Neuronal stem cell (in vitro differentiated cells): ENCODE measurements around the gene PNLDC1. TPM values are rescaled to one million over a fixed set of nuclear protein-coding genes. Genes with fewer than 3 reads are reported as not detected.

Source experiments
- DNase-seq: peaks from one replicate; pipeline ENCODE4 v3.0.0-alpha.2; 2013; ENCODE audit warnings: low spot score
- H2AFZ ChIP-seq: one replicate; pipeline ENCODE4 v1.6.1; 2013; ENCODE audit warnings: mild to moderate bottlenecking, low read length, inconsistent platforms
- H2AK5ac ChIP-seq: 2 replicates; pipeline ENCODE4 v1.6.1; 2013; ENCODE audit warnings: low read depth, mild to moderate bottlenecking, inconsistent platforms, low read length, moderate library complexity, mixed read lengths
- H2BK120ac ChIP-seq: 2 replicates; pipeline ENCODE4 v1.6.1; 2013; ENCODE audit warnings: low read depth, mild to moderate bottlenecking, inconsistent platforms, low read length, moderate library complexity, mixed read lengths
- H2BK12ac ChIP-seq: one replicate; pipeline ENCODE4 v1.6.1; 2013; ENCODE audit warnings: low read length, inconsistent platforms
- H2BK15ac ChIP-seq: 2 replicates; pipeline ENCODE4 v1.6.1; 2013; ENCODE audit warnings: mild to moderate bottlenecking, low read length, inconsistent platforms, mixed read lengths
- H2BK5ac ChIP-seq: one replicate; pipeline ENCODE4 v1.6.1; 2013; ENCODE audit warnings: inconsistent platforms, mild to moderate bottlenecking, low read length, moderate library complexity
- H3K14ac ChIP-seq: one replicate; pipeline ENCODE4 v1.6.1; 2013; ENCODE audit warnings: low read length, inconsistent platforms
- H3K18ac ChIP-seq: 2 replicates; pipeline ENCODE4 v1.6.1; 2013; ENCODE audit warnings: low read length, inconsistent platforms
- H3K23ac ChIP-seq: 2 replicates; pipeline ENCODE4 v1.6.1; 2013; ENCODE audit warnings: low read depth, mild to moderate bottlenecking, mixed read lengths, low read length, inconsistent platforms; ENCODE audit not compliant: poor library complexity
- H3K27ac ChIP-seq: replicated peaks from 3 replicates; pipeline ENCODE4 v1.5.1; 2013; ENCODE audit warnings: low read length, inconsistent platforms
- H3K27me3 ChIP-seq, 3 experiments: 2 replicates each; pipeline ENCODE4 v1.6.1; 2013; ENCODE audit warnings: low read length in 3 of 3, mild to moderate bottlenecking in 2 of 3, inconsistent platforms in 1 of 3, low read depth in 1 of 3, mixed read lengths in 1 of 3, moderate library complexity in 1 of 3; ENCODE audit not compliant: control insufficient read depth in 3 of 3, insufficient read depth in 3 of 3
- H3K36me3 ChIP-seq, 2 donors: replicated peaks in 1 of 2; 2 replicates each; pipeline ENCODE4 v1.6.1; 2013; ENCODE audit warnings: low read length in 2 of 2; ENCODE audit not compliant: control insufficient read depth in 2 of 2, insufficient read depth in 2 of 2
- H3K4ac ChIP-seq: 2 replicates; pipeline ENCODE4 v1.6.1; 2013; ENCODE audit warnings: inconsistent platforms, mild to moderate bottlenecking, low read length, moderate library complexity
- H3K4me1 ChIP-seq, 2 donors: 1 replicate in 1 of 2; 2 replicates in 1 of 2; pipeline ENCODE4 v1.6.1; 2013; ENCODE audit warnings: low read length in 2 of 2, low read depth in 1 of 2; ENCODE audit not compliant: control insufficient read depth in 2 of 2, insufficient read depth in 1 of 2
- H3K4me2 ChIP-seq: one replicate; pipeline ENCODE4 v1.6.1; 2013; ENCODE audit warnings: mild to moderate bottlenecking, low read length, inconsistent platforms; ENCODE audit not compliant: insufficient read depth, poor library complexity, severe bottlenecking
- H3K4me3 ChIP-seq, 2 donors: 2 replicates each; pipeline ENCODE4 v1.5.1; 2013; ENCODE audit warnings: low read length in 2 of 2, mild to moderate bottlenecking in 2 of 2, inconsistent platforms in 1 of 2, moderate library complexity in 1 of 2
- H3K79me1 ChIP-seq: one replicate; pipeline ENCODE4 v1.6.1; 2013; ENCODE audit warnings: low read depth, mild to moderate bottlenecking, inconsistent platforms, low read length, moderate library complexity
- H3K9ac ChIP-seq: one replicate; pipeline ENCODE4 v1.6.1; 2013; ENCODE audit warnings: mild to moderate bottlenecking, low read depth, low read length, inconsistent platforms; ENCODE audit not compliant: poor library complexity
- H3K9me3 ChIP-seq, 2 donors: replicated peaks in 1 of 2; 2 replicates each; pipeline versions ENCODE3 to v1.6.1; 2013; ENCODE audit warnings: low read length in 2 of 2, mild to moderate bottlenecking in 2 of 2, inconsistent platforms in 1 of 2, low read depth in 1 of 2, mixed read lengths in 1 of 2, moderate library complexity in 1 of 2; ENCODE audit not compliant: control insufficient read depth in 2 of 2, insufficient read depth in 1 of 2
- H4K8ac ChIP-seq: one replicate; pipeline ENCODE4 v1.6.1; 2013; ENCODE audit warnings: low read depth, mild to moderate bottlenecking, inconsistent platforms, low read length, moderate library complexity
- H4K91ac ChIP-seq: one replicate; pipeline ENCODE4 v1.6.1; 2013; ENCODE audit warnings: low read length, low read depth, mild to moderate bottlenecking, inconsistent platforms; ENCODE audit not compliant: poor library complexity
- WGBS, 2 donors: extraction: QIAGEN DNeasy Blood & Tissue Kit; methylation state at CpG; one replicate each; pipeline ENCODE4 v1.1.7; 2013; ENCODE audit warnings: missing lambda C conversion rate in 2 of 2, mixed read lengths in 1 of 2; ENCODE audit not compliant: insufficient read length in 2 of 2, insufficient replicate concordance in 1 of 2; ENCODE audit errors: extremely low coverage in 2 of 2; 5-methylcytosine and 5-hydroxymethylcytosine counted together
- small RNA-seq: library from polyadenylated mRNA; stranded (forward); fragments of <200 nt; extraction: miRNeasy Mini kit (QIAGEN cat#:217004); gene quantifications from one replicate; pipeline ENCODE3, GENCODE V24; 2013; ENCODE audit not compliant: insufficient read depth

PNLDC1 gene

DNA sequence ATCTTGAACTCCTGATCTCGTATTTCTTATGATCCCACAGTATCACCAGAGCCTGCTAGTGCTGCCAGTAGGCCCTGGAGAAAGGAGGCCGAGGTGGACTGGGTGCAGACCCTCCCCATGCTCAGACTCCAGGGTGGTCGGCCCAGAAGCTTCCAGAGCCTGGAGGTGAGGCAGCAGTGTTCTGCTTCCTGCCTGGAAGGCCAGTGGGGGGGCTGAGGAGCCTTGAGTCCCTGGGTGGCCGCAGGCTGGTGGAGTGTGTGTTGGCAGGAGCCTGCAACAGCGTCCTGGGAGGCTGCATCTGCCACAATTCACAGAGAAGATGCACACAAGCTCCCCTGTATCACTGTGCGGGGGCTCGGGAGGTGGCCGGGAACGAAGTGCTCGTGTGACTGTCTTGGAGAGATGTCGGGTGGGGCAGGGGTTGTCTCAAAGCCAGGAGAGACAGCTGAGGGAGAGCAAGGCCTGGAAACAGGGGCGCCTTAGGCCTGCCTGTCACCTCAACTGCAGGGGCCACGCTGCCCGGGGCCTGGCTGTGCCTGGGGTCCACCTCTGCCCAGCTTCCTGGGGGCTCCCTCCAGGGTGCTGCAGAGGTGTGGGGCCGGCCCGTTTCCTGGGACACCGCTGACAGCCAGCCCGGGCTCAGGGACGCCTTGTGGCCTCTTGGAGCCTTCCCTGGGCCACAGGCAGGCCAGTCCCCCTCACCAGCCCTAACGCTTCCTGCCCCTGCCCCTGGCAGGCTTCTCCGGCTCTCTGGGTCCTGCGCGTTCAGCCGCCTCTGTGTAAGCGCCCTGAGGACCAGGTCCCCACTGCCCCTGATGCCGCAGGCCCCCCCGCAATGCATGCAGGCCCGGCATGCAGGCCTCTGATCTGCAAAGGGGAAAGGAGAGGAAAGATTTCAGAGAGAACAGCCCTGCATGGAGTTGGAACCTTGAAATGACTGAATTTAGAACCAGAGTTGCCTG is 66.5 kb downstream of the PNLDC1 start:
- Histone ChIP-seq H3K4me2 (no peak overlapping the region), H2BK120ac (no peak overlapping the region), H3K14ac (no peak overlapping the region), H4K8ac (no peak overlapping the region), H3K79me1 (no peaks in the 10 kb centered on the region), H2BK15ac (no peak overlapping the region), H4K91ac (no peak overlapping the region), H3K4ac (peak overlapping the region; percentile 47), H2BK5ac (no peak overlapping the region), H3K9ac (no peak overlapping the region), H3K4me3 (no peak overlapping the region), H3K27ac (no peak overlapping the region), H3K9me3 (no peaks in the 10 kb centered on the region), H3K18ac (peak overlapping the region; percentile 38), H3K4me1 (no peaks in the 10 kb centered on the region), H2AK5ac (no peak overlapping the region), H2BK12ac (no peak overlapping the region), H3K36me3 (no peaks in the 10 kb centered on the region), H3K23ac (no peak overlapping the region), H2AFZ (no peak overlapping the region), H3K27me3 (peaks cover 0 to 5% (median 0%) of the 10 kb centered on the region in 3 experiments)
- no peak for DNase-seq
- whole genome bisulfite sequencing, 2 donors: no CpG with 5 or more reads among the region's 28 CpGs

Small RNAs within 50 kb of the gene (small RNA-seq; reads per million reads assigned to genes)
- gene SNORA20: 9.5 reads per million, percentile 54 among the genes with 10 or more reads in this experiment
- gene SNORA29: not detected
